ENCODE data around the gene ZNF311.
A peak's percentile ranks its signal among the peaks of the same experiment; 100 is the strongest.

Gene ZNF311

GRCh38 chr6:29021434-29021833 is 16.3 kb upstream of the ZNF311 start:
- no peak for DNase-seq (ENCODE audit: low read depth)
- no peak overlapping the region for H3K4me3 ChIP-seq (ENCODE audit: low read depth, low read length)
- TF ChIP-seq, protein P1, sequence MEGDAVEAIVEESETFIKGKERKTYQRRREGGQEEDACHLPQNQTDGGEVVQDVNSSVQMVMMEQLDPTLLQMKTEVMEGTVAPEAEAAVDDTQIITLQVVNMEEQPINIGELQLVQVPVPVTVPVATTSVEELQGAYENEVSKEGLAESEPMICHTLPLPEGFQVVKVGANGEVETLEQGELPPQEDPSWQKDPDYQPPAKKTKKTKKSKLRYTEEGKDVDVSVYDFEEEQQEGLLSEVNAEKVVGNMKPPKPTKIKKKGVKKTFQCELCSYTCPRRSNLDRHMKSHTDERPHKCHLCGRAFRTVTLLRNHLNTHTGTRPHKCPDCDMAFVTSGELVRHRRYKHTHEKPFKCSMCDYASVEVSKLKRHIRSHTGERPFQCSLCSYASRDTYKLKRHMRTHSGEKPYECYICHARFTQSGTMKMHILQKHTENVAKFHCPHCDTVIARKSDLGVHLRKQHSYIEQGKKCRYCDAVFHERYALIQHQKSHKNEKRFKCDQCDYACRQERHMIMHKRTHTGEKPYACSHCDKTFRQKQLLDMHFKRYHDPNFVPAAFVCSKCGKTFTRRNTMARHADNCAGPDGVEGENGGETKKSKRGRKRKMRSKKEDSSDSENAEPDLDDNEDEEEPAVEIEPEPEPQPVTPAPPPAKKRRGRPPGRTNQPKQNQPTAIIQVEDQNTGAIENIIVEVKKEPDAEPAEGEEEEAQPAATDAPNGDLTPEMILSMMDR (IDR thresholded peaks at IDR 0.05; ENCODE audit: insufficient read depth, low read depth, low read length, missing control alignments), result no peak

- H3K4me3 ChIP-seq (ENCODE audit: low read depth, low read length), result no peak overlapping the region
- TF ChIP-seq, protein P1 (IDR thresholded peaks at IDR 0.05; ENCODE audit: insufficient read depth, low read depth, low read length, missing control alignments), result no peak
- DNase-seq (ENCODE audit: low read depth), result no peak
Observed at GRCh38 chr6:29019629-29020028, 14.5 kb upstream of the ZNF311 start.

DNA sequence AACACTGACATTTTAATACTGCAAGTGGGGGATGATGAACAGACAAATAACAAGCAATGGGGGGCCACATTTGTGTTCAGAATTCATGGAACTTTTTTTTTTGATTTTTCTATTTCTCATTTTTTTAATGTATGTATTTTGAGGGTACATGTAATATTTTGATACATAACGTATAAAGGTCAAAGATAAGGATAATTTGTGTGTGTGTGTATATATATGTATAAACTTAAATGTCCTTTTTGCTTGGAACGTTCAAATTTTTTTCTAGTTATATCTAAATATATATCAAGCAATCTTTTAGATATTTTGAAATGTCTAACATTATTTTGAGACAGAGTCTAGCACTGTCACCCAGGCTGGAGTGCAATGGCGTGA is 12.3 kb upstream of the ZNF311 start:
- no peak overlapping the region for H3K4me3 ChIP-seq (ENCODE audit: low read depth, low read length)
- no peak for DNase-seq (ENCODE audit: low read depth)
- TF ChIP-seq, protein P1 (IDR thresholded peaks at IDR 0.05; ENCODE audit: insufficient read depth, low read depth, low read length, missing control alignments), result no peak

GRCh38 chr6:29016559-29017427 is 11.7 kb upstream of the ZNF311 start:
- peak overlapping the region; percentile 51 for H3K4me3 ChIP-seq (ENCODE audit: low read depth, low read length)
- peak; percentile 89 for DNase-seq (ENCODE audit: low read depth)
- TF ChIP-seq, protein P1 (IDR thresholded peaks at IDR 0.05; ENCODE audit: insufficient read depth, low read depth, low read length, missing control alignments), result peak; percentile 79

GRCh38 chr6:29014729-29015608 is 9.9 kb upstream of the ZNF311 start:
- TF ChIP-seq, protein P1 (IDR thresholded peaks at IDR 0.05; ENCODE audit: insufficient read depth, low read depth, low read length, missing control alignments), result no peak
- DNase-seq (ENCODE audit: low read depth), result no peak
- H3K4me3 ChIP-seq (ENCODE audit: low read depth, low read length), result no peak overlapping the region

GRCh38 chr6:29011276-29011734 is 6.2 kb upstream of the ZNF311 start:
- peak; percentile 40 for DNase-seq (ENCODE audit: low read depth)
- TF ChIP-seq, protein P1 (IDR thresholded peaks at IDR 0.05; ENCODE audit: insufficient read depth, low read depth, low read length, missing control alignments), result no peak
- peak overlapping the region; percentile 61 for H3K4me3 ChIP-seq (ENCODE audit: low read depth, low read length)
